Right forelimb (tissue), 1 donor: ENCODE results near the gene KAZALD1.
A peak's percentile ranks its signal among the peaks of the same experiment; 100 is the strongest.

Experiments
- DNase-seq: peaks from one replicate; pipeline ENCODE4 v3.0.0-alpha.2; 2018

The KAZALD1 gene

DNA sequence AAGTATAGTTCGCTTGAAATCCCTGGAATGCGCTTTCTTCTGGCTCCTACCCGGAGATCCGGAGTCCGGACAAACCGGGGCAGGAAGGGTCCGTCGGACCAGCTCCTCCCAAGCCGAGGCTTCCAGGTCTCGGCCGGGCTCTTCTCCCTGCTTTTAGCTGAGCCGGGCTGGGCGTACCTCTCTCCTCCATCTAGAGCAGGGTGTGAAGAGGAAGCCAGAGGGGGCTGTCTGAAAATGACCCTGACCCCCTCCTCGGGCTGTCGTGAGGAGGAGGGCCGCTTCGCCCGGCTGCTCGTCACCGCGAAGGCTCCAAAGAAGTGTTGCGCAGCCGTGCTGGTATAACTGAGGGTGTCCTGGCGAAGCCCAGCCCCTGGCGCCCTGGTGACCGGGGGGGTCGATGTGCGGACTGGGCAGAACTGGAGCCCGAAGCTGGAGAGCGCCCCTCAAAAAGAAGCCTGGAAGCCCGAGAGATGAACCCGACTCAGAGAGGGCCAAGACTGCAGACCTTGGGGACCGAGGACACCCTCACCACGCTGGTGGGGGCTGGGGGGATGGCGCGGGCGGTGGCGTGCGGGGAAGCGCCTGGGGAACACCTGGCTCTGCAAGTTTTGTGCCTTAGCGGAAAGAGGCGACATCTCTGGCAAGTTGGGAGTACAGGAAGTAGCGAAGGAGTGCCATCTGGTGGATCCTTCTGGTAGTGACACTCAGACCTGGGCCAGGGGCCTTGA is 5.7 kb downstream of the KAZALD1 start:
- DNase-seq, result peak; percentile 90

DNA sequence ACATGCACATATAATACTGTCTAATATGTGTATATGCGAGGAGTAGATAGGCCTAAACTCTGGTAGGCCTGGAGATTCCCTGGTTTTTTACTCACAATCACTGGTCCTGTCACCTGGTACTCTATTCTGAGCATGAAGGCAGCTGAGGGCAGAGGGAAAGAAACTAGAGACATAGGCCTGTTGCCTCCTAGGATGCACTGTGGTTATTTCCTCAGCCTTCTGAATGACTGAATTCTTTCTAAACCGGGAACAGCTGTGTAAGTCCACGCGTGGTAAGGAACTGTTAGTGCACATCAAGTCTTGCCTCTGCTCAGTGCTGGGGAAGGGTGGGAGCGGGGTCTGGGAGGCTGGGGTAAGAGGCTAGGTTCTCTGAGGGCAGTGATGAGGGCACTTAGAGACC is 7.7 kb downstream of the KAZALD1 start:
- DNase-seq, result no peak

- no peak for DNase-seq
These were observed 8.3 kb downstream of the KAZALD1 start for GRCh38 chr10:101070098-101070497.

DNA sequence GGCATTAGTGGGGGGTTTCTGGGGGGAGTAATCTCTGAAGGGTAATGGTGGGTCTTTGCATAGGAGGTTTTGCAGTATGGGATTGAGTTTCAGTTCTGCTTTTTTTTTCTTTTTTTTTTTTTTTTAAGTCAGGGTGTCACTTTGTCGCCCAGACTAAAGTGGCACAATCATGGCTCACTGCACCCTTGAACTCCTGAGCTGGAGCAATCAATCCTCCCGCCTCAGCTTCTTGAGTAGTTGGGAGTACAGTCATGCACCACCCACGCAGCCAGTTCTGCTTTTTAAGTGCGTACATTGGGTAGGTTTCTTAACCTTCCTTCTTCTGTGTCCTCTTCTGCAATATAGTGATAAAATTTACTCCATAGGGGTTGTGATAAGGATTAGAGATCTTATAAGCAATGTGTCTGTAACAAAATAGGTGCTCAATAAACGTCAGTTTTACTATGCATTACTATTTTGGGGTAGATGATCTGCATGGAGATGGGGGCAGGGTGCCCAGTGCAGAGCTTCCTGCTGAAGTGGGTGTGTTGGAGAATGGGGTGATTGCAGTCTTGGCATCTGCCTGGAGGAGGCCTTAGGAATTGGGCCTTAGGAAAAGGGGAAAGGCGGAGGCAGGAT is 9.6 kb downstream of the KAZALD1 start:
- no peak for DNase-seq

DNA sequence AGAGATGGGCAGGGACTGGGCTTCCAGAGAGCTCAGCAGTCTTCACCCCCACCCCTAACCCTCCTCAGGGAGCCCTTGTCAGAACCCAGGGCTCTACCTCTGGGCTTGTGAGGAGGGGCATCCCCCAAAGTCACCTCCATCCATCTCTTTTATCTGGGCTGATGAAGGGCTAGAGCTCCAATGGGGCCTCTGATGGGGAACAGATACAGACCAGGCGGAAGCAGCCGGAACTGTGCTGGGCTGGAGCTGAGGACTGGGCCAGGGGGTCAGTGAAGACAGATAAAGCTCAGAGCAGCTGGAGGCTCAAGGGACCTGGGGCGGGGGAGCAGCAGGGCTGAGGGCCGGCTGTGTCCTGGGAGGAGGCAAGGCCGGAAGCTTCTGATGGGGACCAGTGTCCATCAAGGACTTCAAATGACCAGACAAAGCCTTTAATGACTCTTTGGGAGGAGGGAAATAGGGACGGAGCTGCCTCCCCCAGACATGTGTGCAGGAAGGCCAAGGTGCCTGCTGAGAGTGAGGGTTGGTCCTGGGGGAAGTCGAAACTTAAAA is 10.2 kb downstream of the KAZALD1 start:
- no peak for DNase-seq

- no peak for DNase-seq
These were observed 11.1 kb downstream of the KAZALD1 start for GRCh38 chr10:101072923-101073322.

DNA sequence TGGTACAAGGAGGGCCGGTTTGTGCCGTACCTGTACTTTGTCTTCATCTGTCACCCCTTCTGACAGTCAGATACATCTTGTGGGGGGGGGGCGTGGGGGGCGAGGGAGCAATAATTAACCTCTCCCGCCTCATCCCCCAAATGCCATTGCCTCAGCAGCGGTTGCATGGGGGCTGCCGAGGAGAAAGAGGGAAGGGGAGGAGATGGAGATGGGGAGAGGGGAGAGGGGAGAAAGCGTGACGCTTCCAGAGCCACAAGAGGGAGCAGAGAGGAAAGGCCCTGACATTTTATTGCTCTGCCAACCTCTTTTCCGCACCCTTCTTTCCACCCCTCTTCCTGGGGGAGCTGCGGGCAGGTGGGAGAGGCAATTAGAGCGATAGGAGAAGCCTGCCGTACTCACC is 11.8 kb downstream of the KAZALD1 start:
- no peak for DNase-seq

DNA sequence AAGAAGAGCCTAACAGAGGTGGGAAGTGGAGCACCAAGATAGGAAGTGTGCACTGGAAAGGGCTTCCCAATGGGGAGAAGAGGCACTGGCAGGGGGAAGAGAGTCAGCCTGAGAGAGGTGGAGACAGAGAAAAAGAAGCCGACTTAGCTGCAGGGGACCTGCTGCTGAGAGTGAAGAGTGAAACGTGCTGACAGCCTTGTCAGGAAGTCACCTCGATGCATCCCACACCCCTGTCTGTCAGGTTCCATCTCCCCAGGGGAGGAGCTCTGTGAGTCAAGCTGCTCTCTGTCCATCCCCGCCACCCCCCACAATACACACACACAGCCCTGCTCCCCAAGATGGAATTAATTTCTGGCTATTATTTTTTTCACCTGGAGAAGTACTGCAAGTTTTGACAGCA is 14.0 kb downstream of the KAZALD1 start:
- DNase-seq, result no peak

GRCh38 chr10:101076630-101077029 is 14.8 kb downstream of the KAZALD1 start:
- no peak for DNase-seq

DNA sequence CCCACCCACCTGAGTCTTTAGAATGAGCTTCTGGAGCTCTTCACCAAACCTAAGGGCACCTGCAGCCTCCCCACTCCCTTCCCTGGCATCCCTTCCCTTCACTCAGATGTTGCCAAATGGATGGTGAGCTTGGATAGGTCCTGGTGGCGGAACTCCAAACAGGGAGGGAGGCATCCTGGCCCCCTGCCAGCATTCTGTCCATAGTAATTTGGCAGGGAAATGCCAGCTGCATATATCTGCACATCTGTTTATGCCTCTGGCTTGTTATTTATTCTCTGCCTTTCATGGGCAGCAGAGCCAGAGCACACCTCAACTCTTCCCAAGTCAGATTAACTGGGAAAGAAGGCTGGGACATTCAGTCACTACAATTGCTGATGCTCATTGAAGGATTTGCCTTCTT is 18.1 kb downstream of the KAZALD1 start:
- no peak for DNase-seq

GRCh38 chr10:101080933-101081931 is 19.4 kb downstream of the KAZALD1 start:
- no peak for DNase-seq

- DNase-seq, result no peak
These were observed 24.1 kb downstream of the KAZALD1 start for GRCh38 chr10:101085846-101086245.

GRCh38 chr10:101087376-101087775 is 25.6 kb downstream of the KAZALD1 start:
- no peak for DNase-seq

DNA sequence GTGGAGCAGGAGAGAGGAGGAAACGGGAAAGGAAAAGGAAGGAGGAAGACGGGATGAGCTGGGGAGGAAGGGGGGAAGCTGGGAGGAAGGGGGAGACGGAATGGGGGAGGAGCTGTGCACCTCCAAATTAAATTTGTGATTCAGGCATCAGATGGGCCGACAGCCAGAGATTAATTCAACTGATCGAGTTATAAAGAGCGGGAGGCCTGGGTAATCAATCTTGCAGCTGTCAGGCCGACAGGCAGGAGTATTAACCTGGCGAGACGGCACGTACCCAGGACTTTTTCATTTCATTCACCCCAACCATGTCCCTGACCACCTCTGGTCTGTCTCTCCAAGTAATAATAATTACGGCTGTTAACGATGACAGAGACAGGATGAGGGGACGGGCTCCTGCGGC is 26.2 kb downstream of the KAZALD1 start:
- DNase-seq, result no peak

- DNase-seq, result no peak
These were observed 27.9 kb downstream of the KAZALD1 start for GRCh38 chr10:101089520-101090299.

DNA sequence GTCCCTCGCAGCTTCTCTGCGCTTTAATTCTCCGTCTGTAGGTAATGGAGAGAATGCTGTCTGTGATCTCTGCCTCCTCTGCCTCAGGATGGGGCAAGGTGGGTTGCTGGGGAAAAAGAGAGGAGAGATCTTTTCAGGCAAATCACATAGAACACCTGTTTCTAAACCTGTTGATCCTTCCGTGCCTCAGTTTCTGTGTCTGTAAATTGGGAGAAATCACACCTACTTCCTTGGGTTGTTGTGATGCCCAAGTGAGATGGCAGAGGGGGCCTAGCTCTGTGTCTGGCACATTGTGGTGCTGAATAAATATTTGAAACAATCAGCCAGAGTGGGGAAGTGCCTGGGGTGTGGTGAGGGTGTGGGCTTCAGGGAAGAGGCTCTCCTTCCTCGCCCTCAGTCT is 28.8 kb downstream of the KAZALD1 start:
- DNase-seq, result no peak

DNA sequence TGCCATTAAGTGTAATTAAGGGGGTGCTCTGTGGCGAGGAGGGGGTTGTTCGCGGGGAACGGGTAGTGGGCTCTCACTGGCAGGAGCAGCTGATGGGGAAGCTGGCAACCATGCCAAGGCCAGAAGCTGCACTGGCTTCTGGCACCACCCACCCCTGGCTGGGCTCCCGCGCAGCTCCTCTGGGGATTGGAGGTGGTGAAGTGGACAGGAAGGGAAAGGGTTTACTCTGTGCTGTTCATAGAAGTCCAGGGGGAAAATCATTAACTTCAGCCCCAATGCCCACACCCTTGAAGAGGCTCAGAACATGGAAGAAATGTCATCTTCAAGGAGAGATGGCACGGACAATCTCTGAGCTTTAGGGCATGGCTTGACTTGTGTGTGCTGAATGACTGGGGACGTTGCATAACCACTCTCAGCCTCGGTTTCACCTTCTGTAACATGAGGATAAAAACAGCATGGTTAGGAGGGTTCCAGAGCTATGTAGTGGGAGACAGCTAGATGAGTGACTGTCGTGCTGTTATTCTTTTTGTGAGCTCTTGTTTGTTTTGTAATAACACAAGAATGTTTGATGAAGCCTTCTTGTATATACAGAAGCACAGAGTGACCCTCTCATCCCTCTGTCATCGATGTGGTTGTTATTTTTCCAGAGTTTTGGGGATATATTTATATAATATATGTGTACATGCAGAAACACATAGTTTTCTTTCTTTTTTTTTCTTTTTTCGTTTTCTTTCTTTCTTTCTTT is 29.9 kb downstream of the KAZALD1 start:
- no peak for DNase-seq

GRCh38 chr10:101092881-101093354 is 31.1 kb downstream of the KAZALD1 start:
- DNase-seq, result no peak

DNA sequence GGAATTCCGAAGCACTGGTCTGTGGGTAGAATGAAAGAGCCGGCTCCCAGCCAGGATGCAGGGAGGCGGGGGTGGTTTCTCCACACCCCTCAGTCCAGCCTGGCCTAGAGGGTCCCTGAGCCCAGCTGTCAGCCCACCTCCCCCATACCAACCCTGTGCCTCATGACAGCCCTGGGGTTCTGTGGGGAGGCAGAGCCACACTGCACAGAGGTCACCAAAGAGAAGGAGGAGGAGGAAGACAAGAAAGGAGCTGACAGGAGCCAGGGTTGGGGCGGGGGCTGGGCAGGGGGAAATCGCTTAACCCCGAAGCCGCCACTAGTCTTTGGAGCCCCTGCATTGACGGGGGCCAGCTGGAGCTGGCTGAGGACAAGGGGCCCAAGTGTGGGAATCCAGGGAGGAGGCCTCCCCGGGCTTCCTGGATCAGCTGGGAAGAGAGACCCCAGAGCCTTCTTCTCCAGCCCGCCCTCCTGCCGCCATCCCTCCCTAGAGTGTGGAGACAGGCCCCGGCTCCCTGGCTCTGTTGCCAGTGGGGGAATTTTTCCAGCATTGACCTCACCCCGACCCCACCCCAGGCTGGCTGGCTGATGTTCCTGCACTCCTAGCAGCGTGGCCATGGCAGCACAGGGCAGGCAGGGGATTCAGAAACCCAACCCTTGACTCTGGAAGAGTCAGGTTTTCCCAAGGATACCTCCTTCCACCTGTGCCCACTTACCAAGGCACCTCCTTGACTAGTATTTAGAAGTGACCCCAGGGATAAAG is 32.5 kb downstream of the KAZALD1 start:
- no peak for DNase-seq

GRCh38 chr10:101095004-101095403 is 33.2 kb downstream of the KAZALD1 start:
- DNase-seq, result no peak
